ENCODE data around the gene ZBTB5. TPM values are rescaled to one million over a fixed set of nuclear protein-coding genes. Genes with fewer than 3 reads are reported as not detected.

The ZBTB5 gene
- total and polyA plus RNA-seq, 4 donors, result 16.2 to 20.8 (median 20.0) TPM

- no peaks in the 10 kb centered on the region for H3K27me3 ChIP-seq (ENCODE audit: control insufficient read depth, insufficient read depth, low read length)
- H3K36me3 ChIP-seq (ENCODE audit: control insufficient read depth, insufficient read depth, low read length), result no peaks in the 10 kb centered on the region
- H3K9me3 ChIP-seq (ENCODE audit: control insufficient read depth, insufficient read depth, low read length), result no peaks in the 10 kb centered on the region
- no peak overlapping the region for H3K27ac ChIP-seq (ENCODE audit: low read depth, low read length)
- DNase-seq (ENCODE audit: low read depth in 4 of 6, low spot score in 6 of 6), result no peak
- WGBS (ENCODE audit: insufficient coverage), result 80% methylated on average over 8 of the region's 13 CpGs
- H3K4me3 ChIP-seq (ENCODE audit: low read depth, low read length), result no peak overlapping the region
- peaks cover 13% of the 10 kb centered on the region for H3K4me1 ChIP-seq (ENCODE audit: control insufficient read depth, insufficient read depth, low read length)
Observed at GRCh38 chr9:37410969-37411785, 54.1 kb downstream of the ZBTB5 start.

- Histone ChIP-seq H3K27ac (ENCODE audit: low read depth, low read length) (no peak overlapping the region), H3K27me3 (ENCODE audit: control insufficient read depth, insufficient read depth, low read length) (no peaks in the 10 kb centered on the region), H3K36me3 (ENCODE audit: control insufficient read depth, insufficient read depth, low read length) (no peaks in the 10 kb centered on the region), H3K4me3 (ENCODE audit: low read depth, low read length) (no peak overlapping the region), H3K4me1 (ENCODE audit: control insufficient read depth, insufficient read depth, low read length) (peaks cover 12% of the 10 kb centered on the region), H3K9me3 (ENCODE audit: control insufficient read depth, insufficient read depth, low read length) (no peaks in the 10 kb centered on the region)
- no peak for DNase-seq (ENCODE audit: low read depth in 4 of 6, low spot score in 6 of 6)
- 89% methylated on average over 6 of the region's 9 CpGs for WGBS (ENCODE audit: insufficient coverage)
Observed at GRCh38 chr9:37410354-37410861, 54.8 kb downstream of the ZBTB5 start.

GRCh38 chr9:37408933-37409710 lies 56.1 kb downstream of the ZBTB5 start:
- no peak for DNase-seq (ENCODE audit: low read depth in 4 of 6, low spot score in 6 of 6)
- WGBS (ENCODE audit: insufficient coverage), result 89% methylated on average over 20 of the region's 22 CpGs
- Histone ChIP-seq H3K9me3 (ENCODE audit: control insufficient read depth, insufficient read depth, low read length) (no peaks in the 10 kb centered on the region), H3K27ac (ENCODE audit: low read depth, low read length) (no peak overlapping the region), H3K36me3 (ENCODE audit: control insufficient read depth, insufficient read depth, low read length) (no peaks in the 10 kb centered on the region), H3K27me3 (ENCODE audit: control insufficient read depth, insufficient read depth, low read length) (no peaks in the 10 kb centered on the region), H3K4me1 (ENCODE audit: control insufficient read depth, insufficient read depth, low read length) (peaks cover 6% of the 10 kb centered on the region), H3K4me3 (ENCODE audit: low read depth, low read length) (no peak overlapping the region)

- Histone ChIP-seq H3K4me3 (ENCODE audit: low read depth, low read length) (no peak overlapping the region), H3K4me1 (ENCODE audit: control insufficient read depth, insufficient read depth, low read length) (no peaks in the 10 kb centered on the region), H3K27me3 (ENCODE audit: control insufficient read depth, insufficient read depth, low read length) (no peaks in the 10 kb centered on the region), H3K36me3 (ENCODE audit: control insufficient read depth, insufficient read depth, low read length) (no peaks in the 10 kb centered on the region), H3K9me3 (ENCODE audit: control insufficient read depth, insufficient read depth, low read length) (no peaks in the 10 kb centered on the region), H3K27ac (ENCODE audit: low read depth, low read length) (no peak overlapping the region)
- no CpG with 5 or more reads among the region's 2 CpGs for WGBS (ENCODE audit: insufficient coverage)
- DNase-seq (ENCODE audit: low read depth in 4 of 6, low spot score in 6 of 6), result no peak
Observed at GRCh38 chr9:37407468-37407867, 57.8 kb downstream of the ZBTB5 start.

- Histone ChIP-seq H3K9me3 (ENCODE audit: control insufficient read depth, insufficient read depth, low read length) (no peaks in the 10 kb centered on the region), H3K4me3 (ENCODE audit: low read depth, low read length) (no peak overlapping the region), H3K36me3 (ENCODE audit: control insufficient read depth, insufficient read depth, low read length) (no peaks in the 10 kb centered on the region), H3K4me1 (ENCODE audit: control insufficient read depth, insufficient read depth, low read length) (no peaks in the 10 kb centered on the region), H3K27me3 (ENCODE audit: control insufficient read depth, insufficient read depth, low read length) (no peaks in the 10 kb centered on the region), H3K27ac (ENCODE audit: low read depth, low read length) (no peak overlapping the region)
- WGBS (ENCODE audit: insufficient coverage), result 95% methylated on average over 7 of the region's 11 CpGs
- no peak for DNase-seq (ENCODE audit: low read depth in 4 of 6, low spot score in 6 of 6)
Observed at GRCh38 chr9:37406603-37407401, 58.4 kb downstream of the ZBTB5 start.

GRCh38 chr9:37405764-37406380 lies 59.4 kb downstream of the ZBTB5 start:
- Histone ChIP-seq H3K36me3 (ENCODE audit: control insufficient read depth, insufficient read depth, low read length) (no peaks in the 10 kb centered on the region), H3K27me3 (ENCODE audit: control insufficient read depth, insufficient read depth, low read length) (no peaks in the 10 kb centered on the region), H3K9me3 (ENCODE audit: control insufficient read depth, insufficient read depth, low read length) (no peaks in the 10 kb centered on the region), H3K27ac (ENCODE audit: low read depth, low read length) (no peak overlapping the region), H3K4me3 (ENCODE audit: low read depth, low read length) (no peak overlapping the region), H3K4me1 (ENCODE audit: control insufficient read depth, insufficient read depth, low read length) (no peaks in the 10 kb centered on the region)
- 93% methylated on average over 6 of the region's 10 CpGs for WGBS (ENCODE audit: insufficient coverage)
- DNase-seq (ENCODE audit: low read depth in 4 of 6, low spot score in 6 of 6), result no peak

- no peaks in the 10 kb centered on the region for H3K27me3 ChIP-seq (ENCODE audit: control insufficient read depth, insufficient read depth, low read length)
- WGBS (ENCODE audit: insufficient coverage), result 71% methylated on average over 1 of the region's 3 CpGs
- H3K27ac ChIP-seq (ENCODE audit: low read depth, low read length), result no peak overlapping the region
- H3K36me3 ChIP-seq (ENCODE audit: control insufficient read depth, insufficient read depth, low read length), result no peaks in the 10 kb centered on the region
- H3K4me1 ChIP-seq (ENCODE audit: control insufficient read depth, insufficient read depth, low read length), result no peaks in the 10 kb centered on the region
- H3K9me3 ChIP-seq (ENCODE audit: control insufficient read depth, insufficient read depth, low read length), result no peaks in the 10 kb centered on the region
- no peak for DNase-seq (ENCODE audit: low read depth in 4 of 6, low spot score in 6 of 6)
- H3K4me3 ChIP-seq (ENCODE audit: low read depth, low read length), result no peak overlapping the region
Observed at GRCh38 chr9:37405350-37405749, 59.9 kb downstream of the ZBTB5 start.

- H3K9me3 ChIP-seq (ENCODE audit: control insufficient read depth, insufficient read depth, low read length), result no peaks in the 10 kb centered on the region
- no peak overlapping the region for H3K27ac ChIP-seq (ENCODE audit: low read depth, low read length)
- WGBS (ENCODE audit: insufficient coverage), result 94% methylated on average over 8 of the region's 9 CpGs
- no peak overlapping the region for H3K4me3 ChIP-seq (ENCODE audit: low read depth, low read length)
- H3K27me3 ChIP-seq (ENCODE audit: control insufficient read depth, insufficient read depth, low read length), result no peaks in the 10 kb centered on the region
- no peak for DNase-seq (ENCODE audit: low read depth in 4 of 6, low spot score in 6 of 6)
- no peaks in the 10 kb centered on the region for H3K4me1 ChIP-seq (ENCODE audit: control insufficient read depth, insufficient read depth, low read length)
- H3K36me3 ChIP-seq (ENCODE audit: control insufficient read depth, insufficient read depth, low read length), result no peaks in the 10 kb centered on the region
Observed at GRCh38 chr9:37404590-37404989, 60.7 kb downstream of the ZBTB5 start.

GRCh38 chr9:37399336-37399735 lies 65.9 kb downstream of the ZBTB5 start:
- H3K4me1 ChIP-seq (ENCODE audit: control insufficient read depth, insufficient read depth, low read length), result no peaks in the 10 kb centered on the region
- no peak overlapping the region for H3K27ac ChIP-seq (ENCODE audit: low read depth, low read length)
- DNase-seq (ENCODE audit: low read depth in 4 of 6, low spot score in 6 of 6), result no peak
- WGBS (ENCODE audit: insufficient coverage), result no CpG with 5 or more reads among the region's 2 CpGs
- H3K27me3 ChIP-seq (ENCODE audit: control insufficient read depth, insufficient read depth, low read length), result no peaks in the 10 kb centered on the region
- no peaks in the 10 kb centered on the region for H3K36me3 ChIP-seq (ENCODE audit: control insufficient read depth, insufficient read depth, low read length)
- H3K9me3 ChIP-seq (ENCODE audit: control insufficient read depth, insufficient read depth, low read length), result no peaks in the 10 kb centered on the region
- H3K4me3 ChIP-seq (ENCODE audit: low read depth, low read length), result no peak overlapping the region
